SK-N-SH (cell line): ENCODE measurements around the gene MESP1. TPM values are rescaled to one million over a fixed set of nuclear protein-coding genes. Genes with fewer than 3 reads are reported as not detected.

Experiments
- CTCF ChIA-PET: fragments of 300-600, 350-600 bp; formaldehyde crosslinking; extraction: SDS; loops from one replicate; lab custom pipeline; 2021; lab: Yijun Ruan, JAX
- POLR2A ChIA-PET: fragments of 350-600 bp; sonication (Branson Sonifier 250); formaldehyde crosslinking; extraction: SDS; loops from one replicate; lab custom pipeline; 2020; ENCODE audit warnings: antibody characterized with exemption, inconsistent platforms; lab: Yijun Ruan, JAX
- DNase-seq: peaks from one replicate; pipeline ENCODE4 v3.0.0; 2012
- H2AFZ ChIP-seq: fragments of 200-600 bp; sonication (generic); 2 replicates; pipeline ENCODE4 v1.8.1; 2016; ENCODE audit warnings: antibody characterized with exemption, mild to moderate bottlenecking, low read depth
- H3F3A ChIP-seq: fragments of 200-600 bp; sonication (generic); replicated peaks from 2 replicates; pipeline ENCODE3; 2016; ENCODE audit warnings: antibody characterized with exemption, mild to moderate bottlenecking; ENCODE audit not compliant: insufficient read depth
- H3K27ac ChIP-seq, 2 experiments: fragments of 200-500 bp in 1 of 2; fragments of 200-600 bp in 1 of 2; sonication (Bioruptor generic) in 1 of 2; sonication (generic), shearing (Covaris generic) in 1 of 2; 2 replicates each; pipeline versions ENCODE4 v1.5.1 to v1.6.1; 2014 to 2016; ENCODE audit warnings: low read depth in 2 of 2, inconsistent platforms in 1 of 2, low read length in 1 of 2, mild to moderate bottlenecking in 1 of 2, mixed read lengths in 1 of 2
- H3K27me3 ChIP-seq: fragments of 200-600 bp; sonication (generic), shearing (Covaris generic); 2 replicates; pipeline ENCODE4 v1.6.1; 2016; ENCODE audit warnings: mixed run types; ENCODE audit not compliant: insufficient read depth
- H3K36me3 ChIP-seq, 2 experiments: fragments of 200-500 bp in 1 of 2; fragments of 200-600 bp in 1 of 2; sonication (Bioruptor generic) in 1 of 2; sonication (generic) in 1 of 2; replicated peaks in 1 of 2; 2 replicates each; pipeline versions ENCODE3 to v1.5.1; 2014 to 2016; ENCODE audit warnings: low read length in 1 of 2, mild to moderate bottlenecking in 1 of 2; ENCODE audit not compliant: insufficient read depth in 2 of 2, control insufficient read depth in 1 of 2
- H3K4me1 ChIP-seq, 2 experiments: fragments of 200-500 bp in 1 of 2; fragments of 200-600 bp in 1 of 2; sonication (Bioruptor generic) in 1 of 2; sonication (generic), shearing (Covaris generic) in 1 of 2; 2 replicates each; pipeline versions ENCODE4 v1.5.1 to v1.6.1; 2014 to 2016; ENCODE audit warnings: low read depth in 1 of 2, low read length in 1 of 2, mixed run types in 1 of 2; ENCODE audit not compliant: insufficient read depth in 2 of 2, control insufficient read depth in 1 of 2
- H3K4me2 ChIP-seq: fragments of 200-600 bp; sonication (generic), shearing (Covaris generic); 2 replicates; pipeline ENCODE4 v1.6.1; 2017; ENCODE audit warnings: mixed run types
- H3K4me3 ChIP-seq, 2 experiments: fragments of 200-500 bp in 1 of 2; fragments of 200-600 bp in 1 of 2; sonication (Bioruptor generic) in 1 of 2; sonication (generic), shearing (Covaris generic) in 1 of 2; 2 replicates each; pipeline versions ENCODE4 v1.5.1 to v1.8.1; 2014 to 2016; ENCODE audit warnings: low read depth in 2 of 2, inconsistent platforms in 1 of 2, low read length in 1 of 2, mild to moderate bottlenecking in 1 of 2, mixed read lengths in 1 of 2, moderate library complexity in 1 of 2
- H3K79me2 ChIP-seq: fragments of 200-600 bp; sonication (generic); 2 replicates; pipeline ENCODE4 v1.8.1; 2017; ENCODE audit warnings: mild to moderate bottlenecking; ENCODE audit not compliant: insufficient read depth
- H3K9ac ChIP-seq: fragments of 200-600 bp; sonication (generic); 2 replicates; pipeline ENCODE4 v1.6.1; 2017; ENCODE audit warnings: mixed run types
- H3K9me2 ChIP-seq: fragments of 200-600 bp; sonication (generic); 2 replicates; pipeline ENCODE4 v1.6.1; 2017; ENCODE audit warnings: mixed run types
- H3K9me3 ChIP-seq: fragments of 200-600 bp; sonication (generic); 2 replicates; pipeline ENCODE4 v1.6.1; 2017; ENCODE audit warnings: mixed run types, mild to moderate bottlenecking, moderate library complexity
- H4K20me1 ChIP-seq: fragments of 200-600 bp; sonication (generic); 2 replicates; pipeline ENCODE4 v1.6.1; 2017; ENCODE audit warnings: mild to moderate bottlenecking, mixed run types; ENCODE audit not compliant: insufficient read depth
- CTCF ChIP-seq: fragments of 200-600 bp; sonication (generic); IDR thresholded peaks from 2 replicates; pipeline ENCODE4 v1.6.1; 2017; ENCODE audit warnings: antibody characterized with exemption, mild to moderate bottlenecking, moderate library complexity
- ELF1 ChIP-seq: IDR thresholded peaks from 2 replicates; pipeline ENCODE4 v1.4.0; 2012
- EP300 ChIP-seq, 2 experiments: IDR thresholded peaks; 2 replicates each; pipeline versions ENCODE4 v1.4.0 to v1.6.1; 2012; ENCODE audit warnings: borderline replicate concordance in 1 of 2, low read depth in 1 of 2, low read length in 1 of 2
- FOXM1 ChIP-seq: IDR thresholded peaks from 2 replicates; pipeline ENCODE4 v1.4.0; 2012; ENCODE audit warnings: low read depth, mild to moderate bottlenecking
- GATA2 ChIP-seq: sonication (generic); formaldehyde crosslinking; IDR thresholded peaks from 2 replicates; pipeline ENCODE4 v1.5.0; 2020; ENCODE audit warnings: mild to moderate bottlenecking, missing genetic modification reagents
- IRF3 ChIP-seq: fragments of 150-350 bp; IDR thresholded peaks from 2 replicates; pipeline ENCODE4 v1.6.1; 2016; ENCODE audit warnings: mild to moderate bottlenecking, low read depth, low read length
- MEF2A ChIP-seq: IDR thresholded peaks from 2 replicates; pipeline ENCODE4 v1.4.0; 2012; ENCODE audit warnings: low read depth, borderline replicate concordance
- NRF1 ChIP-seq: IDR thresholded peaks from 2 replicates; pipeline ENCODE4 v1.6.1; 2012; ENCODE audit warnings: low read depth, mild to moderate bottlenecking, low read length
- PBX3 ChIP-seq: IDR thresholded peaks from 2 replicates; pipeline ENCODE4; 2012
- RAD21 ChIP-seq: IDR thresholded peaks from 2 replicates; pipeline ENCODE4 v1.6.1; 2012; ENCODE audit warnings: mild to moderate bottlenecking, low read length
- REST ChIP-seq: IDR thresholded peaks from 2 replicates; pipeline ENCODE4 v1.6.1; 2012; ENCODE audit warnings: mild to moderate bottlenecking, low read depth, low read length, moderate library complexity
- RXRA ChIP-seq: IDR thresholded peaks from 2 replicates; pipeline ENCODE4 v1.4.0; 2012; ENCODE audit warnings: low read depth, mild to moderate bottlenecking, borderline replicate concordance
- SIN3A ChIP-seq: IDR thresholded peaks from 2 replicates; pipeline ENCODE4 v1.6.1; 2012; ENCODE audit warnings: low read depth, mild to moderate bottlenecking, low read length, moderate library complexity, borderline replicate concordance
- TCF12 ChIP-seq: IDR thresholded peaks from 2 replicates; pipeline ENCODE4 v1.4.0; 2012
- USF1 ChIP-seq: IDR thresholded peaks from 2 replicates; pipeline ENCODE4 v1.4.0; 2012; ENCODE audit warnings: low read depth, borderline replicate concordance
- WGBS: methylation state at CpG from one replicate; pipeline ENCODE4 v1.1.6; 2017; ENCODE audit warnings: low lambda C conversion rate; 5-methylcytosine and 5-hydroxymethylcytosine counted together
- polyA plus RNA-seq, 3 experiments: library from polyadenylated mRNA; depleted of rRNA; stranded (reverse); fragments of >200 nt; gene quantifications; 2 replicates each; pipeline ENCODE4 v1.2.3, GENCODE V29; 2012

The MESP1 gene
- polyA plus RNA-seq, 1 of the 3 experiments (the other 2 are of a cell fraction): 0.74 TPM

GRCh38 chr15:89784686-89784960 lies 33.6 kb upstream of the MESP1 start:
- no peaks in the 10 kb centered on the region; a peak in 1 of 4 replicates for H3K4me1 ChIP-seq
- no peak overlapping the region for H2AFZ ChIP-seq
- no peak overlapping the region for H3K4me3 ChIP-seq
- no peak for DNase-seq
- ChIA-PET CTCF (interaction anchor here (1.1 to 1.9 kb wide), 4 partner anchors 11 to 43 kb away, joined by 3 to 7 read pairs (median 4); no protein-coding TSS in a partner anchor), POLR2A (no interaction called here)
- H4K20me1 ChIP-seq: no peaks in the 10 kb centered on the region
- peaks cover 12% of the 10 kb centered on the region; the same call in 1 of the 2 replicates for H3K9me3 ChIP-seq
- no peak overlapping the region for H3K9ac ChIP-seq
- H3F3A ChIP-seq: peaks cover 12% of the 10 kb centered on the region
- peaks cover 0 to 14% of the 10 kb centered on the region in 2 experiments for H3K36me3 ChIP-seq
- H3K9me2 ChIP-seq: no peaks in the 10 kb centered on the region
- no peak overlapping the region for H3K4me2 ChIP-seq
- 82% methylated on average over 3 of the region's 7 CpGs for WGBS
- H3K79me2 ChIP-seq: no peaks in the 10 kb centered on the region
- H3K27me3 ChIP-seq: no peaks in the 10 kb centered on the region
- TF ChIP-seq USF1 (no peak), IRF3 (no peak), EP300 (IDR thresholded peaks at IDR 0.05; ENCODE audit: borderline replicate concordance in 1 of 2, low read depth in 1 of 2, low read length in 1 of 2) (no peak), SIN3A (no peak), RXRA (no peak), TCF12 (no peak), MEF2A (no peak), NRF1 (no peak), GATA2 (CRISPR knock-in tag) (no peak), RAD21 (no peak), FOXM1 (no peak), CTCF (no peak), PBX3 (no peak), ELF1 (no peak), REST (no peak)
- H3K27ac ChIP-seq: no peak overlapping the region
